Neural cell (in vitro differentiated cells): ENCODE results near the gene TFPI2. TPM values are rescaled to one million over a fixed set of nuclear protein-coding genes. Genes with fewer than 3 reads are reported as not detected.

Experiments
- H2AFZ ChIP-seq: fragments of 200-600, 300-800 bp; sonication (generic), shearing (Covaris generic); 2 replicates; pipeline ENCODE4 v1.6.0; 2014; ENCODE audit warnings: low read depth, mild to moderate bottlenecking, antibody characterized with exemption, low read length, moderate library complexity
- H3F3A ChIP-seq: fragments of 200-600 bp; shearing (Covaris generic); 2 replicates; pipeline ENCODE4 v1.6.1; 2016; ENCODE audit warnings: mild to moderate bottlenecking, moderate library complexity, mixed read lengths, antibody characterized with exemption, low read length; ENCODE audit not compliant: insufficient read depth, poor library complexity, severe bottlenecking
- H3K27ac ChIP-seq: fragments of 200-600, 300-800 bp; sonication (generic), shearing (Covaris generic); 2 replicates; pipeline ENCODE4 v1.5.1; 2014; ENCODE audit warnings: mild to moderate bottlenecking, low read length, moderate library complexity
- H3K27me3 ChIP-seq: fragments of 300-800, 200-600 bp; sonication (generic), shearing (Covaris generic); 2 replicates; pipeline ENCODE4 v1.6.0; 2014; ENCODE audit warnings: mild to moderate bottlenecking, low read depth, low read length, moderate library complexity; ENCODE audit not compliant: insufficient read depth
- H3K36me3 ChIP-seq: fragments of 300-800, 200-600 bp; sonication (generic), shearing (Covaris generic); 2 replicates; pipeline ENCODE4 v1.5.1; 2014; ENCODE audit warnings: mild to moderate bottlenecking, antibody characterized with exemption, low read length, moderate library complexity; ENCODE audit not compliant: insufficient read depth
- H3K4me2 ChIP-seq: fragments of 300-800, 200-600 bp; sonication (generic), shearing (Covaris generic); 2 replicates; pipeline ENCODE4 v1.6.0; 2014; ENCODE audit warnings: mild to moderate bottlenecking, low read length
- H3K4me3 ChIP-seq: fragments of 300-800, 200-600 bp; sonication (generic), shearing (Covaris generic); 2 replicates; pipeline ENCODE4 v1.5.1; 2014; ENCODE audit warnings: mild to moderate bottlenecking, low read length, moderate library complexity
- H3K79me2 ChIP-seq: fragments of 200-600 bp; shearing (Covaris generic); replicated peaks from 2 replicates; pipeline ENCODE4 v1.6.0; 2014; ENCODE audit warnings: mild to moderate bottlenecking, low read length, moderate library complexity; ENCODE audit not compliant: insufficient read depth
- H3K9ac ChIP-seq: fragments of 300-800, 200-600 bp; sonication (generic), shearing (Covaris generic); 2 replicates; pipeline ENCODE4 v1.6.1; 2016; ENCODE audit warnings: mild to moderate bottlenecking, low read length, mixed read lengths
- H3K9me2 ChIP-seq: fragments of 200-600 bp; shearing (Covaris generic); 2 replicates; pipeline ENCODE4 v1.6.1; 2016; ENCODE audit warnings: mild to moderate bottlenecking, low read length, mixed read lengths; ENCODE audit not compliant: insufficient read depth
- H3K9me3 ChIP-seq: fragments of 200-600, 300-800 bp; sonication (generic), shearing (Covaris generic); 2 replicates; pipeline ENCODE4 v1.6.1; 2016; ENCODE audit warnings: mild to moderate bottlenecking, mixed run types, low read length, moderate library complexity, mixed read lengths
- H4K20me1 ChIP-seq: fragments of 200-600 bp; shearing (Covaris generic); 2 replicates; pipeline ENCODE4 v1.6.1; 2016; ENCODE audit warnings: mild to moderate bottlenecking, mixed run types; ENCODE audit not compliant: insufficient read depth
- CTCF ChIP-seq: fragments of 450-650 bp; IDR thresholded peaks from 2 replicates; pipeline ENCODE4 v1.5.1; 2014; ENCODE audit warnings: antibody characterized with exemption, mild to moderate bottlenecking, moderate library complexity; ENCODE audit not compliant: poor library complexity, severe bottlenecking
- EP300 ChIP-seq: fragments of 450-650 bp; conservative IDR thresholded peaks from 2 replicates; pipeline ENCODE4 v1.6.1; 2014; ENCODE audit warnings: antibody characterized with exemption, mild to moderate bottlenecking, moderate library complexity; ENCODE audit not compliant: poor library complexity, severe bottlenecking
- EZH2 ChIP-seq: fragments of 200-600, 300-800 bp; shearing (Covaris generic), sonication (generic); IDR thresholded peaks from 2 replicates; pipeline ENCODE4 v1.6.1; 2014; ENCODE audit warnings: antibody characterized with exemption, low read length, borderline replicate concordance, mild to moderate bottlenecking; ENCODE audit not compliant: insufficient read depth, poor library complexity, severe bottlenecking
- MXI1 ChIP-seq: fragments of 450-650 bp; conservative IDR thresholded peaks from 2 replicates; pipeline ENCODE4 v1.6.1; 2014; ENCODE audit warnings: antibody characterized with exemption, mild to moderate bottlenecking; ENCODE audit not compliant: poor library complexity, severe bottlenecking
- POLR2AphosphoS5 ChIP-seq: IDR thresholded peaks from 2 replicates; pipeline ENCODE4 v1.6.1; 2012
- RAD21 ChIP-seq: fragments of 450-650 bp; conservative IDR thresholded peaks from 2 replicates; pipeline ENCODE4 v1.6.1; 2014; ENCODE audit warnings: antibody characterized with exemption, mild to moderate bottlenecking, moderate library complexity
- REST ChIP-seq: IDR thresholded peaks from 2 replicates; pipeline ENCODE4 v1.6.1; 2012; ENCODE audit warnings: borderline replicate concordance
- SMC3 ChIP-seq: fragments of 450-650 bp; conservative IDR thresholded peaks from 2 replicates; pipeline ENCODE4 v1.6.1; 2014; ENCODE audit warnings: antibody characterized with exemption, mild to moderate bottlenecking, moderate library complexity; ENCODE audit not compliant: poor library complexity
- TAF1 ChIP-seq: IDR thresholded peaks from 2 replicates; pipeline ENCODE4 v1.6.1; 2012; ENCODE audit warnings: low read depth
- polyA minus RNA-seq: library from RNA; depleted of rRNA, polyadenylated mRNA; stranded (reverse); fragments of >200 nt; gene quantifications from 2 replicates; pipeline ENCODE4 v1.2.3, GENCODE V29; 2014
- polyA plus RNA-seq: library from polyadenylated mRNA; depleted of rRNA; stranded (reverse); fragments of >200 nt; gene quantifications from 2 replicates; pipeline ENCODE4 v1.2.3, GENCODE V29; 2014

TFPI2 gene
- 0.78 TPM in 1 of 2 replicates, not detected in the other for polyA plus RNA-seq
- polyA minus RNA-seq = not detected in 2 replicates

GRCh38 chr7:93890464-93891068 is at the start of gene TFPI2:
Gene TFPI2 (minus strand): TSS chr7:93890753. CDS start chr7:93890678, 75 bp downstream.
- Histone ChIP-seq H4K20me1 (no peaks in the 10 kb centered on the region), H3K4me3 (peak within 1 kb of the TSS; percentile 69), H3K36me3 (no peaks in the 10 kb centered on the region), H3K4me2 (peak within 1 kb of the TSS; percentile 83), H3F3A (no peaks in the 10 kb centered on the region), H3K79me2 (no peaks in the 10 kb centered on the region), H3K27me3 (peaks cover 34% of the 10 kb centered on the region), H3K9ac (no peak within 1 kb of the TSS), H3K27ac (no peak within 1 kb of the TSS), H3K9me2 (no peaks in the 10 kb centered on the region), H2AFZ (no peak within 1 kb of the TSS), H3K9me3 (no peaks in the 10 kb centered on the region)
- TF ChIP-seq RAD21 (no peak), REST (no peak), TAF1 (no peak), CTCF (no peak), SMC3 (no peak), EZH2 (no peak), EP300 (no peak), MXI1 (no peak), POLR2AphosphoS5 (no peak)

- H3K4me2 ChIP-seq = no peak overlapping the region
- no peaks in the 10 kb centered on the region for H3K79me2 ChIP-seq
- H3F3A ChIP-seq = no peaks in the 10 kb centered on the region
- no peak overlapping the region for H3K27ac ChIP-seq
- H4K20me1 ChIP-seq = no peaks in the 10 kb centered on the region
- no peaks in the 10 kb centered on the region for H3K9me2 ChIP-seq
- H3K9me3 ChIP-seq = no peaks in the 10 kb centered on the region
- no peaks in the 10 kb centered on the region for H3K36me3 ChIP-seq
- H3K4me3 ChIP-seq = no peak overlapping the region
- no peak overlapping the region for H3K9ac ChIP-seq
- H2AFZ ChIP-seq = no peak overlapping the region
- no peaks in the 10 kb centered on the region for H3K27me3 ChIP-seq
- TF ChIP-seq MXI1 = no peak
Measured at GRCh38 chr7:93938293-93938692, 47.7 kb upstream of the TFPI2 start.

GRCh38 chr7:93937818-93938217 is 47.3 kb upstream of the TFPI2 start:
- no peaks in the 10 kb centered on the region for H3K27me3 ChIP-seq
- H3K79me2 ChIP-seq = no peaks in the 10 kb centered on the region
- no peaks in the 10 kb centered on the region for H4K20me1 ChIP-seq
- no peak overlapping the region for H3K9ac ChIP-seq
- H3K4me2 ChIP-seq = no peak overlapping the region
- TF ChIP-seq MXI1 (no peak), SMC3 (no peak), EZH2 (no peak), RAD21 (no peak), CTCF (no peak), EP300 (no peak)
- no peak overlapping the region for H3K4me3 ChIP-seq
- H3K9me2 ChIP-seq = no peaks in the 10 kb centered on the region
- H3K36me3 ChIP-seq = no peaks in the 10 kb centered on the region
- H3K9me3 ChIP-seq = no peaks in the 10 kb centered on the region
- H3F3A ChIP-seq = no peaks in the 10 kb centered on the region
- no peak overlapping the region for H3K27ac ChIP-seq
- H2AFZ ChIP-seq = no peak overlapping the region
